Limb (tissue), 2 donors: ENCODE measurements around the gene OTOF.
A peak's percentile ranks its signal among the peaks of the same experiment; 100 is the strongest.

Source experiments
- DNase-seq, 2 donors: peaks; one replicate each; pipeline ENCODE4 v3.0.0-alpha.2; 2016; ENCODE audit errors: extremely low spot score in 2 of 2

OTOF gene

GRCh38 chr2:26465981-26466471 is 11.9 kb downstream of the OTOF start:
- DNase-seq = no peak

DNA sequence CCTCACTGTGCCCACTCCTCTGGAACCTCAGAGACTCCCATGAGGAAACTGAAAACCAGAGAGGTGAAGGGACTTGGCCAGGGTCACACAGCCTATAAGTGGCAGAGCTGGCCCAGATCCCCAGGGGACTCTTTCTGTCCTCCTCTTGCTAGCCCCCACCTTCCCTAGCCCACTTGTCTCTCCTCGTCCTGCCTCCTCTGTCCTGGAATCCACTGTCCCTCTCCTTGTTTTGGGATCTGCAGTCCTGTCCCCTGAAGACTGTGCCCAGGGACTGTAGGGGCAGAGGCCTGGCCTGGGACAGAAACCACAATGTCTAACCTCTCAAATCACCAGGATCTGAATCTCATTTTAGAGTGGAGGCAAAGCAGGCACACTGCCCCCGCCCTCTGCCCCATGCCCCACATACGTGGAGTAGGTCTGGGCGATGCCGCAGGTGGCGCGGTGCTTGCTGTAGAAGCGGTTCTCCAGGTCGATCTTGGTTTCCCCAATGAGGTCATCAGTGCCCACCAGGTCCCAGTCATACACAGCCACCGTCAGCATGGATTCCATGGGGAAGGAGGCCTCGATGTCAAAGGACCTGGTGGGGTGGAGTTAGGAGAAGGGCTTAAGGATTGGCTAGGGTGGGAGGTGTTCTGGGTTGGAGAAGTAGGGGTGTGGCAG is 12.5 kb downstream of the OTOF start:
- DNase-seq = peak in 1 of 2 donors; percentile 16

DNA sequence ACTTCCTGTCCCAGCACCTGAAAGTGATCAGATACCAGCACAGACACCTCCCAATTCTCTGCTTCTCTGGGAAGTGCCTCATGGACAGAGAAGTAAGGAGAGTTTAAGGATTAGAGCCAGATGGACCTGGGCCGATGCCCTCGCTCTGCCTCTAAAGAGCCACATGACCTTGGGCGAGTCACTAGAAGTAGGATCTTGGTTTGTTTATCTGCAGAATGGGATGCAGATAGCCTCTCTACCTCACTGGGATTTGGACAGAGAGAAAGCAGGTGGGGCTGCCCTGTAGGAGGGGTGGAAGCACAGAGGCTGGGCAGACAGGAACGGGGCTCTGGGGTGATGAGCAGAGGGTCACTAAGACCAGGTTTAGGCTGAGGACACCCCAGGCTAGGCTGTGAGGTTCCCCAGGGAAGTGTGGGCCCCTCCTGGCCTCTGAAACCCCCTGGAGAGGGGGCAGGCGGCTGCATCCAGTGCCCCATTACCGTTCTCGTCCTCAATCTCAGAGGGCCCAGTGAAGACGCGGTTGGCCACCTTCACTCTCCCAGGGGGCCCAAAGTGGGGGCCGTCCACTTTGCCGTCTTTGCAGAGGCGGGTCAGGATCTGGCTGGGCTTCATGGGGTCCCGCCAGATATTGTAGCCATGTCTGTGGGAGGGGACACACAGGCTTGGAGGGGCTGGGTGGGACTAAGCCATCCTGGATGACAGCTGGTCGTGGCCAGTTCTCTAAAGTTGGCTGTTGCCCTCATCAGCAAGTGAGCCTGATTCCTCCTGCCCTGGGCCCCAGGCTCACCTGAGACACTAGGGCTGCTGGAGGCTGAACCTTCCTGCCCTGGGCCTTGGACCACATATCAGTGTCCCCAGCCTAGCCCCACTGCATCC is 13.3 kb downstream of the OTOF start:
- DNase-seq = peak in 1 of 2 donors; percentile 11

- peak in 1 of 2 donors; percentile 29 for DNase-seq
These were observed 14.4 kb downstream of the OTOF start for GRCh38 chr2:26463244-26464192.

DNA sequence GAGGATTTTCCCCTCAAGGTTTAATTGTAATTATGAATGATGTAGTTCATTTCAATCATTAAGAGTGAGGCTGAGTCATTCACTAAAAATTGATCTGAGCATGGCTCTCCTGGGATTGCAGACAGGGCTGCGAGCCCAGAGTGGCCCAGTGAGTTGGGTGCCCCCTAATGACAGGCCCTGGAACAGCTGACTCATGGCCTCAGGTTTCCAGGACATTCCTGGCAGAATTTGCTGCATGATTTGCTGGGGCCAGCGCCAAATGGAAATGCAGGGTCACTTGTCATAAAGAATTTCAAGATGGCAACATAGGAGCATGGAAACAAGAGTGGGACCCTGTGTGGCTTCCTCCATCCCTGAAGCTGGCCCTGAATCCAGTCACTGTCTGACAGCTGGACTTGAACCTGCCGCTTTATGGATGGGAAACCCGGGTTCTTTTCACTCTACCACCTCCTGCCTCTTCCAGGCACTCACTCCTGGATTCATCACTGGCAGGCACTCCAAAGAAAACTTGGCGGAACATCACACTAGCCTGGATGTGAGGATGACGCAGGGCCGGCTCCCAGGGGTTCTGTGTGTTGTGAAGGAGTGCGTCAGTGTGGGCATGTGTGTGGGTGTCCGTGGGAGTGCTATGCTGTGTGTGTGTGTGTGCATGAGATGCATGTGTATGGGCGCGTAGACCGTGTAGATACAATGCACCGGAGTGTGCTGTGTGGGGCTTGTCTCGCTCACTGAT is 15.2 kb downstream of the OTOF start:
- peak in 1 of 2 donors; percentile 42 for DNase-seq

DNA sequence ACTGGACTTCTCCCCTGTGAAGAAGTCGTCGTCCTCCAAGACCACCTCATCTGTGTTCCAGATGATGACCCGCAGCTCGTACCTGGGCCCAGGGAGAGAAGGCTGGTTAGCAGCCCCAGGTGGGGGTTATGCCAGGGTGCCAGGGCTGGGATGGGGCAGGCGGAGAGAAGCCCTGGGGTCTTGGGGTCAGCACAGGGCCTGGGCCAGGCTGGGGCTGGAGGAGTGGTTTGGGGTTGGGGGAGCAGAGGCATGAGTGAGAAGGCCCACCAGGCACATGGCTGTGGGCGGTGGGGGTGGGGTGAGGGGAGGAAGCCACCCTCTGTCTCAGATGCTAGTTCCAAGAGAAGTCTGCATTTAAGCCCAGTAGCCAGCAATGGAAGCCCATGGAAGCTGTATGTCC is 15.8 kb downstream of the OTOF start:
- peak in 1 of 2 donors; percentile 31 for DNase-seq

DNA sequence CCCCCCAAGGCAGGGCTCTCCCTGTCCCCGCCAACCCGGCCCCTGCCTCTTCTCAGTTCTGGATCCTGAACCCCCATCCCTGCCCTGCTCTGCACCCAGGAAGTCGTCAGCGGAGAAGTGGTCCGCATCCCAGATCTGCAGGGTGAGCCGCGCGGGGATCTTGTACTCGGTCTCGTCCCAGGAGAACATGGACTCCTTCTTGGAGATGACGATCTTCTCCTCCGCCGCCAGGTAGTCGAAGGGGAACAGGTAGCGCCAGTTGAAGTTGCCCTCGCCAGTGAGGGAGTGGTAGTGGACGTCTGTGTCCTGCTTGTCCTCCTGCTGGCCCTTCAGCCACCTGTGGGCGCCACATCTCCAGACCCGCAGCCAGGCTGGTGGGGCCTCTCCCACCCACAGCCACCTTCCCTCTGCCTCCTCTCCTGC is 16.3 kb downstream of the OTOF start:
- DNase-seq = peak in 1 of 2 donors; percentile 16

GRCh38 chr2:26460613-26461031 is 17.3 kb downstream of the OTOF start:
- DNase-seq = peak in 1 of 2 donors; percentile 27

DNA sequence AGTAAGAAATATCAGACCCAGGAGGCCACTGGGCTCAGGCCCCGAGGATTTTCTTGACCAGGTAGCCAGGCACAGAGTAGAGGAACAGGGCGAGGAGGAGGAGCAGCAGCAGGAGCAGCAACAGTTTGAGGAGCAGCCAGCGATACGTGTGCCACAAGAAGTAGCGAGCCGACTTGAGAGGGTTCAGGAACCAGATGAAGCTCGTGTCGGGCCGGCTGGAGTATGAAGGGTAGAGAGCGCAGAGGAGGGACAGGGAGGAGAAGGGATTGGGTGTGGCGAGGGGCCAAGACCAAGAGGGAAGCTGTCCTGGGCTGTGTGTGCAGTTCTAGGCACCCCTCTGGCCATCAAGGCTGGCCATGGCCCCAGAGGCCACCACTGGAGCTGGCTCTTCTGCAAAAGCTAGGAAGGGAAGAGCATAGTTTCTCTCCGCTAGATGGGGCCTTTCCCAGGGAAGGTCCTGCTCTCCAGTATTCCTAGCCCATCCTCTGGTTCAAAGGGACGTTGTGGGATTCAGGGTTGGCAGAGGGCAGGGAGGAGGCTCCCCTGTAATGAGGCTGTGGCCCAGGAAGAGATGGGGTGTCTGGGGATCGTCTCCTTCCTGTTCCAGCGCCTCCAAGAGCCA is 17.8 kb downstream of the OTOF start:
- DNase-seq = no peak

DNA sequence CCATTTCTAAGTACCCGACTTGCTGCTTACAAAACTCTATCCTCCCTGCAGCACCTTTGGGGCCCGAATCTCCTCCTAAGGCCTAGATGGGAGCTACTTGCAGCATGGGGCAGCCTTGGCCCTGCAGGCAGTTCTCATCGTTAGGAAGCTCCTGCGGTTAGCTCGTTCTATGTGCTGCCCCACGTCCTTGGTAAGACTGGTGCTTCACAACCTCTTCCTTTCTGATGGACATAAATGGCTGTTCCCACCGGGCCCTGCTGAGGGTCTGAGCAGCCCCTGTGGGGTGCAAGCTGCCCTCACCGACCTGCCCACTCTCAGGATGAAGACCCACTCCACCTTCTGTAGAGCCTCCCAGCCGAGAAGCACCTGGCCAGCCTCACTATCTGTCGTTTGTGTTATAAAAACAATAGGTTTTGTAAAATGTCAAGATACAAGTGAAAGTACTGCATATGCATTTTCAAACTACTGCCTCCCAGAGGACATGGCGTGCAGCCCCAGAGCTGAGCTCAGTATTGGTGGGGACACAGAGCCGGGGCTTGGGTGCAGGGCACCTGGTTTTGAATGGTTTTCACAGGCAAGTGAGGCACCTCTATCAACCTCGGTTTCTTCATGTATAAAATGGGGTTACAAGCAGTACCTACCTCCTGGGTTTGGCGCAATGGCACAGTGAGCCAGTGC is 19.4 kb downstream of the OTOF start:
- no peak for DNase-seq

DNA sequence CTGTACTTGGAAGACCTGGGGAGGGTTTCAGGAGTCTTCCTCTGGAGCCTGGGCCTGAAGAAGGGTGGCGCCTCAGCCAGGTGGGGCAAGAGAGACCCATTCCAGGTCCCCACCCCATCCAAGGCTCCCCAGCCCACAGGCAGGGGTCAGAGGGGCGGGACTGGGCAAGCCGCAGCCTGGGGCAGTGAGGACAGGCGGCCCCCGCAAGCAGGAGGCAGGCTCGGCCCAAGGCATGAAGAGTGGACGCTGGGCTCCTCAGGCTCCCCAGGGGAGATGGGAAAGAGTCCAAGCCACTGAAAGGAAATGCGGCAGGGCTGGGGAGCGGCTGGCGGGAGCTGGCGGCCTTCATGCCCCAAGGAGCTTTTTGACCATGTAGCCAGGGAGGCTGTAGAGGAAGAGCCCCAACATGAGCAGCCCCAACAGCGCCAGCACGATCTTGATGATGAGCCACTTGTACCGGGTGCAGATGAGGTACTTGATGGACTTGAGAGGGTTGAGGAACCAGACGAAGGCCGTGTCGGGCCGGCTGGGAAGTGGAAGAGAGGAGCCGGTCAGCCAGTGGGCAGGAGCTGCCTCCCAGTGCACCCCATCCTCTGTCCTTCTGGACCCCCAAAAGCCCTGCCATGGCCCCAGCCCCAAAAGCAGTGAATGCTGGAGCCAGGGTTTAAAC is 20.1 kb downstream of the OTOF start:
- DNase-seq = no peak

DNA sequence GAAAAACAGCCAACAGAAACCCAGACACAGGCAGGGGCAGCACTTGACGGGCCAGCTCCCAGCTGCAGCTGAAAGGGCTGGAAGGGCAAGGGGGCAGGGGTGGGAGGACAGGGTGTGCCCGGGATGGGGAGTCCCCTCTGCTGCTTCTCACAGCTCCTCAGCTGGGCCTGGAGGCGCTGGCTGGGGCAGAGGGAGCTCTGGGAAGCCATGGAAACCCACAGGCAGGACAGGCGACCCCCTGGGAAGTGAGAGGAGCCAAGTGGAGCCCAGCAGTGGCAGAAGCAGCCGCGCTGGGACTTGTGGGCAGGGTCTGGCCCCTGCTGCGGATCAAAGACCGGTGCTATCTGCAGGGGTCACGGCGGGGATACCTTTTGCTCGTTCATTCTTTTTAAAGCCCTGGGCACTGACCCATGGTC is 20.7 kb downstream of the OTOF start:
- no peak for DNase-seq

GRCh38 chr2:26456440-26457250 is 21.3 kb downstream of the OTOF start:
- no peak for DNase-seq

DNA sequence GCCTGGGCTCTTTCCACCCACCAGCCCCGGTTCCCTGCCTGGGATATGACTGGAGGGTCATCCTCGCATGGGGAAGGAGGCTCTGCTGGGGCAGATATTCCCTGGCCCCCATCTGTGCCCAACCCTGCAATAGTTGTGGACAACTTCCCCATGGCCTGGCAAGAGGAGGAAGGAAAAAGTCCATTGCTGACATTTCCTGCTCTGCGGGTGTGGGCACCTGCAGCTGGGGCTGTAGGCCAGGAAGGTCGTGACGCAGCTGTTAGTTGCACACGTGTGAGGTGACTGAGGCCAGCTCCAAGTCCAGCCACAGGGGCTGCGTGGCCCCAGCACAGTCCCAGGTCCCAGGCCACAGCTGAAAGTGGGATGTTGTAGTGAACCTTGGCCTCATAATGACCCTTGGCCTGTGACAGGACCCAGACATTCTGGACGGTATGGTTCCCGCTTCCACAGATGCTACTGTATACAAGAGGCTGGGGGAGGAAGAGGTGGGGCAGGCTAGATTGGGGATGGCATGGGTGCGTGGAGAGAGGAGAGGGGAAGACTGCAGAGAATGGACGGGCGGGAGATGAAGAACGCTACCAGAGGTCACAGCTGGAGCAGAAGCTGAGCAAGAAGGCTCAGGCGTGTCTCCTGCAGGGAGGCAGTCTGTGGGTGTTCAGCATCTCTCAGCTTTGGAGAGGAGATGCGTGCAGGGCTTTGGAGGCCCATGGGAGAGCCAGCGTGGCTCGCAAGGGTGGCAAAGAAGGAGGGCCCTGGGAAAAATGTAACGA is 22.1 kb downstream of the OTOF start:
- DNase-seq = no peak

GRCh38 chr2:26455037-26455669 is 22.8 kb downstream of the OTOF start:
- DNase-seq = no peak

DNA sequence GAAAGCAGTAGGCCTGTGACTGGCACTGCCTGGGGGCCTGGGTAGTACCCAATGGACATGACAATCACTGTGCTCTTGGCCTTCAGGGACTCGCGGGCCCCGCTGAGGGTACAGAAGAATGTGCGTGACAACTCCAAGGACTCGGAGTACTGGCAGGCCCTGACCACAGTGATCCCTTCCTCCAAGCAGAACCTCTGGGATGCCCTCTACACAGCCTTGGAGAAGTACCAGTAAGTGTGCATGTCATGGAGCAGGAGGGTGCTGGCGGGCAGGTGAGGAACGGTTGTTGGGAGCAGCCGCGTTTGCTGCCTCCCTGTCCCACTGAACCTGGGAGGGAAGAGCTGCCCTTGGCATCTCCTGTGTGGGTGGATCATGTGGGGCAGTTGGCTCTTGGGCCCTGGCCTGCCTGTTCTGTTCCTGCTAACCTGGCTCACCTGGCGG is 23.3 kb downstream of the OTOF start:
- no peak for DNase-seq
